NCI-H146 treated with DMSO at 0.1 percent for 48 hours (cell line): ENCODE data around the gene HABP2.

Experiments used
- DNase-seq: peaks from one replicate; lab custom pipeline; 2025; ENCODE audit not compliant: unreplicated experiment; lab: John Stamatoyannopoulos, UW

The HABP2 gene

GRCh38 chr10:113552701-113553100 lies at the start of gene HABP2:
Gene HABP2 (plus strand): TSS chr10:113553053. CDS start chr10:113553122, 69 bp downstream.
- DNase-seq = no peak

GRCh38 chr10:113503930-113504329 lies 48.9 kb upstream of the HABP2 start:
- no peak for DNase-seq

DNA sequence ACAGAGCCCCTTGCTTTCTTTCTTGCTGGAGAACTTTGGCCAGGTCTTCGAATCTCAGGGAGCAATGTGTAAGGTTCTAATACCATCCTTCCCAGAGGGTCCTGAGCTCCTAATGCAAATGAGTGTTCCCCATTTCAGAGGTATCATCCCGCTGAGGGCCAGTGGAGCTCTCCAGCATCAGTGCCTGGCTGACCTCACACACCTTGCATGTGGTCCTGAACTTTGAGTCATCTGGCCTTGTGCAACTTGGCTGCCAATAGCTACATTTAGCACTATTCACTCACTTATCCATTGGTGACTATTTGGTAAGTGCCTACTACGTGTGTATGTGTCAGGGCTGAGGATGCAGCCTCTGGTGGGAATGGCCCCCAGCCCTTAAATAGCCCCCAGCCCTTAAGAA lies 48.4 kb upstream of the HABP2 start:
- no peak for DNase-seq

DNA sequence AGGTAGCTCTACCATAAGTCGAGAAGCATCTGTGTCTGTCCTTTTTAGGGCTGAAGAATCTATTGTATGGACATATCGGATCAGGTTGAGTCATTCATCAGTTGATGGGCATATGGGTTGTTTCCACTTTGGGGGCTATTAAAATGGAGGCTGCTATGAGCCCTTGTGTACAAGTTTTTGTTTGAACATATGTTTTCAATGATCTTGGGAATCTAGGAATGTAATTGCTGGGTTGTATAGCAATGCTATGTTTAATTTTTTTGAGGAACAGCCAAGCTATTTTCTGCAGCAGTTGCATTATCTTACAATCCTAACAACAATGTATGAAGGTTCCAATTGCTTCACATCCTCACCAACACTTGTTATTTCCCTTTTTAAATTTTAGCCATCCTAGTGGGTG lies 46.4 kb upstream of the HABP2 start:
- DNase-seq = no peak

- DNase-seq = no peak
Measured at GRCh38 chr10:113511419-113511818, 41.4 kb upstream of the HABP2 start.

DNA sequence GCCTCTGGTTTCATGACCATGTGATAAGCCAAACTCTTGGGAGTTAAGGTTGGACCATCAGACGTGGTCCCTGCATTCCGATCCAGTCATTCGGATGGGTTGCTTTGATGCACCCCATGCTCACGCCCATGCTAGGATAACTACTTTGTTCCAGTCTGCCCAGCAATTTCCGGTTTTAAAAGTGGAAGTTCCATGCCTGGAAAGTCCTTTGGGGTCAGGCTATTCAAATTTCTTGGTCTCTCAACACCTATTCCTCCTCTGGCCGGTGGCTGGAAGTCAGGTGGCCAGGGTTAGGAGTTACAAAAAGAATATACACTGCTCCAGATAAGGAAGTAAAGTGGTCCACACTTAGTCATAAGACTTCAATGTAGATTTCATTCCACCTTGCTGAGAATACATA lies 37.7 kb upstream of the HABP2 start:
- no peak for DNase-seq

- DNase-seq = no peak
Measured at GRCh38 chr10:113515601-113516000, 37.3 kb upstream of the HABP2 start.

DNA sequence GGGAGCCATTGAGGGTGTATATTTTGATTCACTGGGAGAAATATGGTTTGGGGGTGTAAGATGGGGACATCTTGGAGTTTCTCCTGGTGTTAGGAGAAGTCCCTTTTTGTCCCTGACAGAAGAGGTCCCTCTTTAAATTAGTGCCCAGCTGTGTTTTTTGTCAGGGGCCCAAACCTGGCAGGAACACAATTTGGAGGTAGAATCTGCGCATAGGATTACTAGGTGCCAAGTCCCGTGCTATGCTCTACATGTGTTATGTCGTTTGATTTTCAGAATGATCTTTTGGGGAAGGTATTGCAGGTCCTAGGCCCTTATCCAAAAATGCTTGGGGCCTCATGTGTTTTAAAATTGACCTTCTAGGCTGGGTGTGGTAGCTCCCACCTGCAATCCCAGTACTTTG lies 36.8 kb upstream of the HABP2 start:
- DNase-seq = no peak

DNA sequence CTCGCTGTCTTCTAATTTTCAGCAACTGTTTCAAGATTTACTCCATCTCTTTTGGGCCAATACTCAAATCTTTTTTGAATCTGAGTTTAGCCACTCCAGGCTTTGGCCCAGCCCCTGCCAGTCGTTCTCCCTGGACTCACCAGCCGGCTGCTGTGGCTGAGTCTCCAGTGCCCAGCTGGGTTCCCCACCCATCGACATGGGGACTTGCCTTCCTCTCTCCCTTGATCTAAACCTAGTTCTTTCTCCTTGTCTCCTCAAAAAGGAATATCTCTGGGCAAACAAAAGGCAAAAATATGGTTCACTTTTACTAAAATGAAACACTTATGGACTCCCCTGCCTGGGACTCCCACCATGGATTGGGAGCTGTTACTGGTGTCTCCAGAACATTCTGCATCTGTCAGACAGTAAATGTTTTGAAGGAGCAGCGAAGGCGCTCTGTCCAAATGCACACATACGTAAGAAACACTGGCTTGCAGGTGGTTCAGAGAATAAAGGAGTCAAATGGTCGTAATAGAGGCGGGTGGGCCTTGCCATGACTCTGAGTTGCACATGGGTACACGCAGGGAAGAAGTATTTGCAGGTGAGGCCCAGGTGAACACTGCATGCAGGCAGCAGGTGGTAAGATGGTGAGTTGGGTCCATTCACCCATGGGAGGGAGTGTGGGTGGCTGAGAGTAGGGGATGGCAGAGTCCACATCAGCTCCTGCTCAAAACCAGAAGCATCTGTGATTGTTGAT lies 35.5 kb upstream of the HABP2 start:
- DNase-seq = no peak

- DNase-seq = no peak
Measured at GRCh38 chr10:113517901-113518260, 35.0 kb upstream of the HABP2 start.

DNA sequence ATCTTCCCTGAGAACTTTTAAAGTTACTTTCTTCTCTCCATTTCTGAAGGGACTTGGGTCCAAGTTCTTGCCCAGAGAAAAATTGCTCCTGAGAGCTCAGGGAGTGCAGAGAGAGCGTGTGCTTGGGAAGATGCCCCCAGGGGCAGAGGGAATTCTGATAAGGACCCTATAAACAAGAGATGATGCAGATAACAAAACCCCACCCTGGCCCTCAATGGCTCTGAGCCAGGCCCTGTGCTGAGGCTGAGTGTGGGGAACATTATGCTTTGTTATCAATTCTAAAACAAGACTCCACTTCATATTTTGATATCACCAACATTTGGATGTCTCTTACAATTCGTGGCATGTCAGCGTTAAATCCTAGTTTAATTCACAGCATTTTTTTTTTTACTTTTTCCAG lies 34.4 kb upstream of the HABP2 start:
- DNase-seq = no peak

- DNase-seq = no peak
Measured at GRCh38 chr10:113518816-113519591, 33.8 kb upstream of the HABP2 start.

DNA sequence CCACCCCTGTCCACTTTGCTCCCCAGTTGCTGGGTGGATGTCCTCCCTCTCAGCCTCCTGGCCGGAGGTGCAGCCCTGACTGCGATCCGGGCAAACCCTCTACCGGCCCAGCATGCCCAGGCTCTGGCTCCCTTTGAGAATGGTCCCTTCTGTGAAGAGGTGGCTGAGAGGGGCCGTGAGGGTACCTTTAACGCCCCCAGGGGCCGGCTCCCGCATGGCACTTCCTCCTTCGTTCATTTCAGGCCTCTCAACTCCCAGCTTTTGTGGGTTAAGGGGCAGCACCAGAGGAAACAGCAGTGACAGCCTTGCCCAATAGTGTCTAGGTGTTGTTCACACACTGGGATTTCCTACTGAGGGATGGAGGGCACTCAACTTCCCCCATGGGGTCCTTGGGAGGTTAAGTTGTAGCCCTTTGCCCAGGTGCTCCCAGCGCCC lies 33.2 kb upstream of the HABP2 start:
- DNase-seq = no peak

- no peak for DNase-seq
Measured at GRCh38 chr10:113520261-113520660, 32.6 kb upstream of the HABP2 start.

- peak; percentile 46 for DNase-seq
Measured at GRCh38 chr10:113520690-113521474, 32.0 kb upstream of the HABP2 start.

- no peak for DNase-seq
Measured at GRCh38 chr10:113521475-113521795, 31.4 kb upstream of the HABP2 start.

DNA sequence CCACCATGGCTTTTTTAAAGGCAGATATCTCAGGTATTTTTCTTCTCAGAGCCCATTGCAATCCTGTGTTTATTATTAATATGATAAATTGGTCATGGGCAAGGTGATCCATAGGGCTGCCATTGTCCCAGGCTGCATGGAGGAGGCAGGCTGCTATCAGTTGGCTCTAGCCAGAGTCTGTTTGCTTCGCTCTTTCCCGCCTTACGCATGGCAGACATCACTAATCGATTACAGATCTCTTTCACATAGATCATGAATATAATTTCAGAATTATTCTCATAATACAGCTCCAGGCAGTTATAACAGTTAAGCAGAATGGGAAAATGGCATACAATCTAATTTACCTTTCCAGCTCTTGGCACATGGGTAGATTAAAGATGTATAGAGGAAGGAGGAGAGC lies 30.4 kb upstream of the HABP2 start:
- DNase-seq = no peak

DNA sequence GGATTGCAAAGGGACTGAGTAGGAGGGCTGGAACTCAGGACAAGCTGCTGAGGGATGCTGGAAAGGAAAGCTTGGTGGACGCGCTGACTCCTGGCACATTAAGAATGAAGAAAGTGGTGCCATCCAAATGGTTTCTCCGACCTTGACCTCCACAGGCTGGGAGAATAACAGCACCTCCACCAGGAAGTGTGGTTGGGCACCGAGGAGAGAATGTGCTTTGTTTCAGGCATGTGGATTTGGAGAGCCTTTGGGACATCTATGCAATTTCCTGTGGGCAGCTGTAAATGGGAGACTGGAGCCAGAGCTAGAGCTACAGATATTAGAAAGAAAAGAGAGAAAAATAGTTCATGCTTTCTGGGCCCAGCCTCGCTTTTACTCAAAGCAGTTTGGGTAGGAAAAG lies 29.8 kb upstream of the HABP2 start:
- DNase-seq = no peak

GRCh38 chr10:113523628-113524027 lies 29.2 kb upstream of the HABP2 start:
- no peak for DNase-seq

- peak; percentile 29 for DNase-seq
Measured at GRCh38 chr10:113524120-113524519, 28.7 kb upstream of the HABP2 start.

GRCh38 chr10:113524539-113525490 lies 28.0 kb upstream of the HABP2 start:
- no peak for DNase-seq
